IMR-90 (cell line): ENCODE data around the gene ITLN1. TPM values are rescaled to one million over a fixed set of nuclear protein-coding genes. Genes with fewer than 3 reads are reported as not detected.

Source experiments
- ATAC-seq: fragments of 200-7000 bp; cut with Tn5 transposase; 2 replicates; pipeline ENCODE4 v1.9.1; 2020; ENCODE audit warnings: low read depth, mild to moderate bottlenecking, moderate library complexity
- BruUV-seq: library from RNA; stranded (reverse); fragments of 400-500 nt; replicated peaks from 2 replicates; lab custom pipeline; 2021; lab: Mats Ljungman, UMichigan
- CTCF ChIA-PET: fragments of 300-600 bp; formaldehyde crosslinking; extraction: SDS; loops from one replicate; lab custom pipeline; 2021; ENCODE audit warnings: antibody characterized with exemption; lab: Yijun Ruan, JAX
- POLR2A ChIA-PET: fragments of 300-600 bp; sonication (Branson Sonifier 250); formaldehyde crosslinking; loops from one replicate; lab custom pipeline; 2022; ENCODE audit warnings: antibody characterized with exemption; ENCODE audit not compliant: unreplicated experiment; lab: Charles Lee
- DNase-seq: peaks from one replicate; pipeline ENCODE4 v3.0.0; 2013
- H2AFZ ChIP-seq: replicated peaks from 2 replicates; pipeline ENCODE3; 2013; ENCODE audit warnings: low read length, mild to moderate bottlenecking; ENCODE audit not compliant: poor library complexity
- H2AK5ac ChIP-seq: 2 replicates; pipeline ENCODE4 v1.6.1; 2013; ENCODE audit warnings: low read depth, low read length, inconsistent platforms
- H2AK9ac ChIP-seq: replicated peaks from 2 replicates; pipeline ENCODE3; 2013; ENCODE audit warnings: mild to moderate bottlenecking, low read depth, low read length, moderate library complexity; ENCODE audit not compliant: poor library complexity
- H2BK120ac ChIP-seq: 2 replicates; pipeline ENCODE4 v1.6.1; 2013; ENCODE audit warnings: low read depth, low read length, inconsistent platforms
- H2BK15ac ChIP-seq: 3 replicates; pipeline ENCODE4 v1.6.1; 2013; ENCODE audit warnings: low read depth, low read length, inconsistent platforms
- H2BK20ac ChIP-seq: 2 replicates; pipeline ENCODE4 v1.6.1; 2013; ENCODE audit warnings: low read depth, mild to moderate bottlenecking, inconsistent platforms, low read length, moderate library complexity
- H2BK5ac ChIP-seq: 2 replicates; pipeline ENCODE4 v1.6.1; 2013; ENCODE audit warnings: mild to moderate bottlenecking, low read depth, low read length, inconsistent platforms; ENCODE audit not compliant: poor library complexity, severe bottlenecking
- H3K14ac ChIP-seq: replicated peaks from 2 replicates; pipeline ENCODE4 v1.6.1; 2013; ENCODE audit warnings: low read depth, low read length, inconsistent platforms
- H3K18ac ChIP-seq: 2 replicates; pipeline ENCODE4 v1.6.1; 2013; ENCODE audit warnings: low read depth, low read length, control low read depth
- H3K23ac ChIP-seq: 2 replicates; pipeline ENCODE4 v1.6.1; 2013; ENCODE audit warnings: low read depth, low read length, inconsistent platforms
- H3K27ac ChIP-seq: 2 replicates; pipeline ENCODE4 v1.5.1; 2013; ENCODE audit warnings: mild to moderate bottlenecking, control low read depth, low read length; ENCODE audit not compliant: insufficient read depth
- H3K27me3 ChIP-seq: 2 replicates; pipeline ENCODE4 v1.6.1; 2013; ENCODE audit warnings: low read length; ENCODE audit not compliant: control insufficient read depth, insufficient read depth
- H3K36me3 ChIP-seq: 2 replicates; pipeline ENCODE4 v1.6.1; 2013; ENCODE audit warnings: low read length, mixed read lengths; ENCODE audit not compliant: control insufficient read depth, insufficient read depth
- H3K4ac ChIP-seq: 2 replicates; pipeline ENCODE4 v1.6.1; 2013; ENCODE audit warnings: low read depth, low read length, inconsistent platforms
- H3K4me1 ChIP-seq: 2 replicates; pipeline ENCODE4 v1.6.1; 2013; ENCODE audit warnings: low read length, mixed read lengths; ENCODE audit not compliant: control insufficient read depth, insufficient read depth
- H3K4me2 ChIP-seq: 2 replicates; pipeline ENCODE4 v1.6.1; 2013; ENCODE audit warnings: low read depth, mild to moderate bottlenecking, control low read depth, low read length, moderate library complexity
- H3K4me3 ChIP-seq: 2 replicates; pipeline ENCODE4 v1.5.1; 2013; ENCODE audit warnings: low read depth, mild to moderate bottlenecking, control low read depth, low read length, moderate library complexity; ENCODE audit not compliant: insufficient read depth
- H3K56ac ChIP-seq: 2 replicates; pipeline ENCODE4 v1.6.1; 2013; ENCODE audit warnings: low read length, inconsistent platforms; ENCODE audit not compliant: insufficient read depth; ENCODE audit errors: extremely low read depth
- H3K79me1 ChIP-seq, 2 experiments: 2 replicates each; pipeline ENCODE4 v1.6.1; 2013; ENCODE audit warnings: low read length in 2 of 2, inconsistent platforms in 1 of 2, low read depth in 1 of 2
- H3K9ac ChIP-seq: 2 replicates; pipeline ENCODE4 v1.6.1; 2013; ENCODE audit warnings: low read depth, low read length, control low read depth
- H3K9me1 ChIP-seq: 2 replicates; pipeline ENCODE4 v1.6.1; 2013; ENCODE audit warnings: low read length, inconsistent platforms; ENCODE audit not compliant: insufficient read depth
- H3K9me3 ChIP-seq: 2 replicates; pipeline ENCODE4 v1.6.1; 2013; ENCODE audit warnings: low read length; ENCODE audit not compliant: control insufficient read depth, insufficient read depth
- H4K20me1 ChIP-seq: 2 replicates; pipeline ENCODE4 v1.6.1; 2013; ENCODE audit warnings: low read length, inconsistent platforms; ENCODE audit not compliant: insufficient read depth
- H4K5ac ChIP-seq: 2 replicates; pipeline ENCODE4 v1.6.1; 2013; ENCODE audit warnings: mild to moderate bottlenecking, low read depth, low read length, control low read depth
- H4K8ac ChIP-seq, 2 experiments: 2 replicates each; pipeline ENCODE4 v1.6.1; 2013; ENCODE audit warnings: low read depth in 2 of 2, low read length in 2 of 2, control low read depth in 1 of 2, inconsistent platforms in 1 of 2
- H4K91ac ChIP-seq: 2 replicates; pipeline ENCODE4 v1.6.1; 2013; ENCODE audit warnings: low read depth, low read length, inconsistent platforms; ENCODE audit not compliant: insufficient read depth
- CEBPB ChIP-seq: IDR thresholded peaks from 2 replicates; pipeline ENCODE4 v1.6.1; 2012; ENCODE audit warnings: low read depth, low read length, improper control_type of control experiment
- FOS ChIP-seq: fragments of 150-350 bp; IDR thresholded peaks from 2 replicates; pipeline ENCODE4 v1.6.1; 2016; ENCODE audit warnings: low read depth, low read length
- SMC3 ChIP-seq: fragments of 150-350 bp; IDR thresholded peaks from 2 replicates; pipeline ENCODE4 v1.6.1; 2016; ENCODE audit warnings: low read depth, mild to moderate bottlenecking, antibody characterized with exemption, low read length, moderate library complexity
- WGBS, 2 experiments: methylation state at CpG; one replicate each; pipeline versions ENCODE4 v1.1.5 to v1.1.7; 2013; ENCODE audit warnings: missing lambda C conversion rate in 2 of 2; ENCODE audit not compliant: insufficient read length in 1 of 2; ENCODE audit errors: extremely low coverage in 2 of 2; 5-methylcytosine and 5-hydroxymethylcytosine counted together
- dilution Hi-C: fragments of 300-500 bp; cut with HindIII; formaldehyde crosslinking; loops from one replicate; pipeline ENCODE4 v1.14.3; 2018; ENCODE audit warnings: low sequenced_read_pairs; ENCODE audit not compliant: unreplicated experiment
- in situ Hi-C: fragments of 300-500 bp; cut with MboI; formaldehyde crosslinking; loops from 3 replicates; pipeline ENCODE4 v1.14.3; 2019; ENCODE audit warnings: low sequenced_read_pairs, inconsistent platforms, mixed read lengths
- intact Hi-C: fragments of 100-400 bp; cut with micrococcal nuclease; formaldehyde crosslinking; loops from 2 replicates; pipeline ENCODE4 v1.10.0; 2022
- polyA plus RNA-seq, 3 experiments: library from polyadenylated mRNA; depleted of rRNA; stranded (reverse); fragments of >200 nt; gene quantifications; 2 replicates each; pipeline ENCODE4 v1.2.3, GENCODE V29; 2012; ENCODE audit warnings: low replicate concordance in 1 of 3
- total RNA-seq: library from RNA; depleted of rRNA; stranded (reverse); fragments of >200 nt; gene quantifications from 2 replicates; pipeline ENCODE4 v1.2.3, GENCODE V29; 2012

ITLN1 gene
- total and polyA plus RNA-seq, 2 of the 4 experiments (the other 2 are of a cell fraction): not detected

- no peaks in the 10 kb centered on the region for H3K79me1 ChIP-seq
- intact Hi-C loops: no loop called here
- H3K27ac ChIP-seq: no peak overlapping the region
- no peaks in the 10 kb centered on the region for H3K9me1 ChIP-seq
- no peak overlapping the region for H3K56ac ChIP-seq
- H2AK9ac ChIP-seq: no peak overlapping the region
- no peak overlapping the region for H3K4me3 ChIP-seq
- dilution Hi-C loops: no loop called here
- H3K23ac ChIP-seq: no peak overlapping the region
- DNase-seq (no peak), ATAC-seq (no peak)
- H4K20me1 ChIP-seq: no peaks in the 10 kb centered on the region
- peaks cover 8% of the 10 kb centered on the region for H3K27me3 ChIP-seq
- no peak overlapping the region for H2BK15ac ChIP-seq
- no peak overlapping the region for H3K4ac ChIP-seq
- no TSS peak for BruUV-seq
- no peak for TF ChIP-seq FOS
- no peak for TF ChIP-seq SMC3
- no peak for TF ChIP-seq CEBPB
- no peak overlapping the region for H4K5ac ChIP-seq
- CTCF ChIA-PET: interaction anchor here (1.3 kb wide), 1 partner anchor 11 kb away, joined by 3 read pairs; no protein-coding TSS in a partner anchor
- H2BK20ac ChIP-seq: no peak overlapping the region
- no peak overlapping the region for H2BK5ac ChIP-seq
- no peak overlapping the region for H2BK120ac ChIP-seq
- H3K9ac ChIP-seq: no peak overlapping the region
- no peak overlapping the region for H2AK5ac ChIP-seq
- H4K8ac ChIP-seq: no peak overlapping the region
- no peaks in the 10 kb centered on the region for H3K4me1 ChIP-seq
- in situ Hi-C loops: no loop called here
- no CpG with 5 or more reads among the region's 3 CpGs for WGBS, 2 experiments
- H3K14ac ChIP-seq: no peak overlapping the region
- POLR2A ChIA-PET: no interaction called here
- no peak overlapping the region for H4K91ac ChIP-seq
- no peak overlapping the region for H2AFZ ChIP-seq
- H3K9me3 ChIP-seq: no peaks in the 10 kb centered on the region
- H3K4me2 ChIP-seq: no peak overlapping the region
- H3K18ac ChIP-seq: no peak overlapping the region
- no peaks in the 10 kb centered on the region for H3K36me3 ChIP-seq
Observed at GRCh38 chr1:160836561-160836960, 48.4 kb downstream of the ITLN1 start.
